ENCODE data around the gene APPBP2.

DNA sequence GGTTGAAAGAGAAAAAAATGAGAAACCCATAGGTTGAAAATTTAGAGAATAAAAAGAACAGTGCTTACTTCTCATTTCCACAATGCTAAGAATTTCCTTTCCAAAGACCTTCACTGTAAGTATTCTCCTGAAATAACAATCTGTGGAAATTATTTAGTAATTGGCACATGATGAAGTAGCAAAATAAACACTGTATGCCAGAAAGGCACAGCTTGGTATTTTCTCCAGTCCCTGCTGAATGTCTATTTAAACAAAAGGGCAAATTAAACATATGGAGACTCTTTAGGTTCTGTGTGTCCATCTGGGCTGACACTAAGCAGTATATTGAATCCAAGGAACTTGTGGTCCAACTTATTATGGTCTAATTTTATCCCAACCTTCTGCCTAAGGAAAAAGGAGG, 57.7 kb downstream of the APPBP2 start:
- TF ChIP-seq, protein P1, sequence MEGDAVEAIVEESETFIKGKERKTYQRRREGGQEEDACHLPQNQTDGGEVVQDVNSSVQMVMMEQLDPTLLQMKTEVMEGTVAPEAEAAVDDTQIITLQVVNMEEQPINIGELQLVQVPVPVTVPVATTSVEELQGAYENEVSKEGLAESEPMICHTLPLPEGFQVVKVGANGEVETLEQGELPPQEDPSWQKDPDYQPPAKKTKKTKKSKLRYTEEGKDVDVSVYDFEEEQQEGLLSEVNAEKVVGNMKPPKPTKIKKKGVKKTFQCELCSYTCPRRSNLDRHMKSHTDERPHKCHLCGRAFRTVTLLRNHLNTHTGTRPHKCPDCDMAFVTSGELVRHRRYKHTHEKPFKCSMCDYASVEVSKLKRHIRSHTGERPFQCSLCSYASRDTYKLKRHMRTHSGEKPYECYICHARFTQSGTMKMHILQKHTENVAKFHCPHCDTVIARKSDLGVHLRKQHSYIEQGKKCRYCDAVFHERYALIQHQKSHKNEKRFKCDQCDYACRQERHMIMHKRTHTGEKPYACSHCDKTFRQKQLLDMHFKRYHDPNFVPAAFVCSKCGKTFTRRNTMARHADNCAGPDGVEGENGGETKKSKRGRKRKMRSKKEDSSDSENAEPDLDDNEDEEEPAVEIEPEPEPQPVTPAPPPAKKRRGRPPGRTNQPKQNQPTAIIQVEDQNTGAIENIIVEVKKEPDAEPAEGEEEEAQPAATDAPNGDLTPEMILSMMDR (IDR thresholded peaks at IDR 0.05), result no peak
- no peak for TF ChIP-seq POLR2A (IDR thresholded peaks at IDR 0.05)
